ENCODE data around the gene YWHAE.

DNA sequence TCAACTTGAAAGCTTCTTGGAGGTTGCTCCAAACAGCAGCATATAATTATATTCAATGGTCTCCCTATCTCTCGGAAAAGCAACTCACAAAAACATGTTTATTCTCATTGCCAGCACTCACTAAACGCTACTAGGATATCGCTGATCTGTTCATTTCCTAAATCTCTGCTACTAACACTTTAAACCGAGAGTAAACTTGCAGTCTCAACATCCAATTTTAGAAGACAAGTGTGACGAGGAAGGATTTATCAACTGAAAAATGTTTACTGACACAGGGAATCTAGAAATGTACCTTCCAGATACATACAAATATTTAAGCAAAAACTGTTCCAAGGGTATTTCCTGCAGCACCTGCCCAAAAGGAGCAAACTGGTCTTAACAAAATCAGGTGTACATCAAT lies 56.5 kb downstream of the YWHAE start:
- TF ChIP-seq CTCF (IDR thresholded peaks at IDR 0.05): no peak
- TF ChIP-seq EP300 (IDR thresholded peaks at IDR 0.05): no peak

Data from ovary (tissue), 3 donors.